ENCODE results near the gene SYT1. TPM values are rescaled to one million over a fixed set of nuclear protein-coding genes. Genes with fewer than 3 reads are reported as not detected.

SYT1 gene
- total and polyA plus RNA-seq, 4 donors, result 0.53 to 0.84 (median 0.64) TPM

- H3K9me3 ChIP-seq (ENCODE audit: control insufficient read depth in 4 of 4, low read length in 3 of 4), result no peaks in the 10 kb centered on the region
- no peak for DNase-seq (ENCODE audit: low spot score)
- WGBS, result 95% methylated on average over 1 of the region's 1 CpG
- no peak overlapping the region for H3K27ac ChIP-seq (ENCODE audit: low read depth in 1 of 2, low read length in 2 of 2)
- no peaks in the 10 kb centered on the region for H3K36me3 ChIP-seq (ENCODE audit: control insufficient read depth in 4 of 4, insufficient read depth in 3 of 4, low read depth in 1 of 4, low read length in 3 of 4)
- H3K9ac ChIP-seq (ENCODE audit: low read depth in 1 of 2, low read length in 2 of 2), result no peak overlapping the region
- H3K4me1 ChIP-seq (ENCODE audit: control insufficient read depth in 4 of 4, insufficient read depth in 4 of 4, low read length in 3 of 4), result no peaks in the 10 kb centered on the region
- H3K4me3 ChIP-seq (ENCODE audit: low read depth in 1 of 3, low read length in 3 of 3), result no peak overlapping the region
- no peaks in the 10 kb centered on the region for H3K27me3 ChIP-seq (ENCODE audit: control insufficient read depth in 4 of 4, insufficient read depth in 4 of 4, low read length in 3 of 4)
- TF ChIP-seq ATF3 (IDR thresholded peaks at IDR 0.05) (no peak), RXRA (IDR thresholded peaks at IDR 0.05) (no peak), TAF1 (conservative IDR thresholded peaks at IDR 0.05) (no peak), EGR1 (IDR thresholded peaks at IDR 0.05; ENCODE audit: low read depth in 2 of 2) (no peak), YY1 (IDR thresholded peaks at IDR 0.05) (no peak), HNF4G (IDR thresholded peaks at IDR 0.05) (no peak), JUND (IDR thresholded peaks at IDR 0.05) (no peak)
Measured at GRCh38 chr12:79071498-79071897, 206.9 kb downstream of the SYT1 start.

- Histone ChIP-seq H3K27ac (ENCODE audit: low read depth in 1 of 2, low read length in 2 of 2) (no peak overlapping the region), H3K27me3 (ENCODE audit: control insufficient read depth in 4 of 4, insufficient read depth in 4 of 4, low read length in 3 of 4) (no peaks in the 10 kb centered on the region), H3K4me1 (ENCODE audit: control insufficient read depth in 4 of 4, insufficient read depth in 4 of 4, low read length in 3 of 4) (no peaks in the 10 kb centered on the region), H3K36me3 (ENCODE audit: control insufficient read depth in 4 of 4, insufficient read depth in 3 of 4, low read depth in 1 of 4, low read length in 3 of 4) (no peaks in the 10 kb centered on the region), H3K4me3 (ENCODE audit: low read depth in 1 of 3, low read length in 3 of 3) (no peak overlapping the region), H3K9me3 (ENCODE audit: control insufficient read depth in 4 of 4, low read length in 3 of 4) (no peaks in the 10 kb centered on the region), H3K9ac (ENCODE audit: low read depth in 1 of 2, low read length in 2 of 2) (no peak overlapping the region)
- TF ChIP-seq ZBTB33 (IDR thresholded peaks at IDR 0.05) (no peak), FOXA1 (IDR thresholded peaks at IDR 0.05) (no peak), MAX (IDR thresholded peaks at IDR 0.05) (no peak), NR2F2 (IDR thresholded peaks at IDR 0.05) (no peak), HNF4A (conservative IDR thresholded peaks at IDR 0.05) (no peak), RAD21 (IDR thresholded peaks at IDR 0.05) (no peak), JUND (IDR thresholded peaks at IDR 0.05) (no peak), SP1 (IDR thresholded peaks at IDR 0.05) (no peak), REST (IDR thresholded peaks at IDR 0.05) (no peak), TAF1 (conservative IDR thresholded peaks at IDR 0.05) (no peak), HNF4G (IDR thresholded peaks at IDR 0.05) (no peak), ATF3 (IDR thresholded peaks at IDR 0.05) (no peak), GABPA (IDR thresholded peaks at IDR 0.05 in 1 of 2, conservative IDR thresholded peaks at IDR 0.05 in 1 of 2) (no peak), RXRA (IDR thresholded peaks at IDR 0.05) (no peak), CTCF (IDR thresholded peaks at IDR 0.05; ENCODE audit: low read depth, low read length, missing input control) (no peak), EGR1 (IDR thresholded peaks at IDR 0.05; ENCODE audit: low read depth in 2 of 2) (no peak), FOXA2 (IDR thresholded peaks at IDR 0.05) (no peak), YY1 (IDR thresholded peaks at IDR 0.05) (no peak)
- no peak for DNase-seq (ENCODE audit: low spot score)
- 87% methylated on average over 2 of the region's 2 CpGs for WGBS
Measured at GRCh38 chr12:79073506-79073905, 208.9 kb downstream of the SYT1 start.

Measured in liver (tissue), 9 donors.